Measurements from ENCODE around the gene HDAC6. TPM values are rescaled to one million over a fixed set of nuclear protein-coding genes. Genes with fewer than 3 reads are reported as not detected.
"Not testable (repeated sequence)": the region's sequence is repeated elsewhere in the genome, so short reads cannot be mapped to it uniquely, and the experiment has no call there.

The HDAC6 gene
- total RNA-seq, 2 donors from 2014 or later: 62.0 to 121 TPM

DNA sequence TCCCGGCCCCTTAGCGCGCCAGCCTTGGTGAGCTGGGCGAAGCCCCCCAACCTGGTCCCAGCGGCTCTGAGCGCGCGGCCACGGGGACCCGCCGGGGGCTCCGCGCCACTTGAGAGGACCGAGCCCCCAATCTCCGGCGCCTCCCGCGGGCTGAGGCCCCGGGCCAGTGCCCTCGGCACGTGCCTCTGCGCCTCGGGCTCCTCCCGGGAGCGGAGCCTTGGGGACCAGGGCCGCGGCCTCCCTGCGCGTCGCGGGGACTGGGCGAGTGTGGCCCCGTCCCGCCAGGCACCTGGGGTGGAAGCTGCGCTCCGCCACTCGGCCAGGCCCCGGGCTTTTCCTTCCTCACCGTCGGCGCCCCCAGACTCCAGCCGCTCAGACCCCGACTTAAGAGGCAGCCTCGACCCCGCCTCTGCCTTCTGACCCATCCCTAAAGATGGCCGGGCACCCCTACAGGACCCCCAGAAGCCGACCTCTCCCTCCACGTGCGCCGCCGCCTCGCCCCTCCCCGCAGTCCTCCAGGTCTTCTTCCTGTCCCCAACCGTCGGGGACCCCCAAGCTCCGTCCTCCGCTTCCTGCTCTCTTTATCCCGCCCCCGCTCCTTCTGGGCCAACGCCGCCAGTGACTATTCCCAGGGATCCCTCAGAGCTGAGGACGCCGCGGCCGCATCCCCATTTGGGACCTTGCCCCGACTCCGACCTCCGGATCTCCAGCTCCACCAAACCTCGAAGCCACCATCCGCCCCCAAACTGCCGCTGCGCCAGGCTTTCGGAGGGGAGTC, 25.2 kb downstream of the HDAC6 start:
- Mint-ChIP-seq H3K9me3 (no peaks in the 10 kb centered on the region), H3K27ac (no peak overlapping the region), H3K4me1 (no peaks in the 10 kb centered on the region), H3K36me3 (ENCODE audit: low read depth) (peaks cover 28% of the 10 kb centered on the region), H3K4me3 (peak overlapping the region; percentile 59), H3K27me3 (peaks cover 9% of the 10 kb centered on the region)
- no peak for ATAC-seq (replicated peaks)

DNA sequence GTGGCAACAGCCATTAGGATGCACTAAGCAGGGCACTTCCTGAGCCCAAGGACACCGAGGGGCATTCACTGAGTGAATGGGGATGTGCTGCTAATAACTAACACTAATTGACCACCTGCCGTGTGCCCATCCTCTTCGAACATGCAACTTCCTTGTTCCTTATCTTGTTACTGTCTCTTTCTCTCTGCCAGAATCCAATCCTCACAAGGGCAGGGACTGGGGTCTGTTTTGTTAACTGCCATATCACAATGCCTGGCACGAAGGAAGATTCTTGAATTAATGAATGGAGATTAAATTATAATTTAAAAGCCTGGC, 25.7 kb downstream of the HDAC6 start:
- ATAC-seq (replicated peaks): no peak
- Mint-ChIP-seq H3K4me3 (peak overlapping the region; percentile 59), H3K4me1 (no peaks in the 10 kb centered on the region), H3K9me3 (no peaks in the 10 kb centered on the region), H3K27ac (no peak overlapping the region), H3K36me3 (ENCODE audit: low read depth) (peaks cover 22% of the 10 kb centered on the region), H3K27me3 (peaks cover 9% of the 10 kb centered on the region)

DNA sequence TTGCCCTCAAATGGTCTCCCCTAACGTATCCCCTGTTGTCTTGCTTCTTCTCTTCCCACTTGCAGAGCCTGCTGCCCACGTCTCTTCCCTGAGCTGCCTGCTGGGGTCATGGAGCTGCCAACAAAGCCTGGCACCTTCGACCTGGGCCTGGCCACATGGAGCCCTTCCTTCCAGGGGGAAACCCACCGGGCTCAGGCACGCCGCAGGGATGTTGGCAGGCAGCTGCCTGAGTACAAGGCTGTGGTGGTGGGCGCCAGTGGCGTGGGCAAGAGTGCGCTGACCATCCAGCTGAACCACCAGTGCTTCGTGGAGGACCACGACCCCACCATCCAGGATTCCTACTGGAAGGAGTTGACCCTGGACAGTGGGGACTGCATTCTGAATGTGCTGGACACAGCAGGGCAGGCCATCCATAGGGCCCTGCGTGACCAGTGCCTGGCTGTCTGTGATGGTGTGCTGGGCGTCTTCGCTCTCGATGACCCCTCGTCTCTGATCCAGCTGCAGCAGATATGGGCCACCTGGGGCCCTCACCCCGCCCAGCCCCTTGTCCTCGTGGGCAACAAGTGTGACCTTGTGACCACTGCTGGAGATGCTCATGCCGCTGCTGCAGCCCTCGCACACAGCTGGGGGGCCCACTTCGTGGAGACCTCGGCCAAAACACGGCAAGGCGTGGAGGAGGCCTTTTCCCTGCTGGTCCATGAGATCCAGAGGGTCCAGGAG, 27.3 kb downstream of the HDAC6 start:
- peaks cover under 1% of the 10 kb centered on the region for H3K4me1 Mint-ChIP-seq
- H3K9me3 Mint-ChIP-seq: no peaks in the 10 kb centered on the region
- ATAC-seq (replicated peaks): no peak
- peaks cover 9% of the 10 kb centered on the region for H3K27me3 Mint-ChIP-seq
- peaks cover 7% of the 10 kb centered on the region for H3K36me3 Mint-ChIP-seq (ENCODE audit: low read depth)
- H3K27ac Mint-ChIP-seq: no peak overlapping the region
- H3K4me3 Mint-ChIP-seq: no peak overlapping the region

DNA sequence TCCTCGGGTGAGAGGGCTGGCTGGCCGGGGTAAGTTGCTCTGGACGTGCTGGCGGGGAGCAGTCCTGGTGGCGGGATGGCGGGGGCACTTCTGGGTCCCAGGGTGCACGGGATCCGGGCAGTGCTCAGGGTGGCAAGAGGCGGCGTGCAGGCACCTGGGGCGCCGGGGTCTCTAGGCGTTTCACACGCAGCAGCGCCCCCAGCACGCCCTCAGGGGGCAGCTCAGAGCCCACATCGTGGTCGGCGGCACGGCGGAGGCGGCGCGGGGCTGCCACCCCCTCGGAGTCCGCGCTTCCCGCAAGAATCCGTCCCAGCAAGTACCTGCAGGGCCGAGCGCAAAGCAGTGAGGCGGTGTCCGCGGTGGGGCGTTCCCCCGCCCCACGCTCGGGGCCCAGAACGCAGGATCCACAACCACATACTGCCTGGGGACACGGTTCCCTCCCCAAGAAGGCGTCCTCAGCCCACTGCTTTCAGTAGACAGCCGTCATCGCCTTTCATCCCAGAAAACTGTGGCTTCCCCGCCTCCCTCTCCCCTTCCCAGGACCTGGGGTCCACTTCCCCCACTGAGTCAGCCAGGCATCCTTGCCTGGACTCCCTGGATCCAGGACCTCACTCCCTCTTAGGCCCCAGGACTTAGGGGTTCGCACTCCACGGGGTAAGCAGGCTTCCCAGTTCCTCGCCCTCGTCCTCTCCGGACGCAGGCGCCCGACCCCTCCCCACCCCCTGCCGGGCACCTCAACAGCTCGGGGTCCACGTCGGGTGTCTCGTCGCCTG, 29.5 kb downstream of the HDAC6 start:
- Mint-ChIP-seq H3K4me3 (no peak overlapping the region), H3K9me3 (no peaks in the 10 kb centered on the region), H3K4me1 (peaks cover 8% of the 10 kb centered on the region), H3K36me3 (ENCODE audit: low read depth) (no peaks in the 10 kb centered on the region), H3K27ac (no peak overlapping the region), H3K27me3 (peaks cover 9% of the 10 kb centered on the region)
- no peak for ATAC-seq (replicated peaks)

DNA sequence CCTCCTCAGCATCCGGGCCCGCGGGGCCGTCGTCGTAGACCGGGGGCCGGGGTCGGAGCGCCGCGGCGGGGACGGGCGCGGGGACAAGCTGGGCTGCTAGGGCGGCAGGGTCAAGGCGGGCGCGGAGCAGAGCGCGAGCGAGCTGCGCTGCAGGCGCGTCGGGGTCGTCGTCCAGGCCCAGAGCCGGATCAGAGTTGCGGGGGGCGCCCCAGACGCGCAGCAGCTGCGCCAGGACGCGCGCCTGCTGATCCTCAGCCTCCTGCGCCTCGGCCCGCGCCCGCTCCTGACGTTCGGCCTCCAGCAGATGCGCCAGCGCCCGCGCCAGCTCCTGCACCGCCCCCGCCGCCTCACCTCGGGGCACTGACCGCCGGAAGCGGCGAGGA, 30.0 kb downstream of the HDAC6 start:
- no peaks in the 10 kb centered on the region for H3K9me3 Mint-ChIP-seq
- peaks cover 8% of the 10 kb centered on the region for H3K4me1 Mint-ChIP-seq
- H3K27ac Mint-ChIP-seq: no peak overlapping the region
- peaks cover 9% of the 10 kb centered on the region for H3K27me3 Mint-ChIP-seq
- no peak for ATAC-seq (replicated peaks)
- H3K4me3 Mint-ChIP-seq: no peak overlapping the region
- no peaks in the 10 kb centered on the region for H3K36me3 Mint-ChIP-seq (ENCODE audit: low read depth)

DNA sequence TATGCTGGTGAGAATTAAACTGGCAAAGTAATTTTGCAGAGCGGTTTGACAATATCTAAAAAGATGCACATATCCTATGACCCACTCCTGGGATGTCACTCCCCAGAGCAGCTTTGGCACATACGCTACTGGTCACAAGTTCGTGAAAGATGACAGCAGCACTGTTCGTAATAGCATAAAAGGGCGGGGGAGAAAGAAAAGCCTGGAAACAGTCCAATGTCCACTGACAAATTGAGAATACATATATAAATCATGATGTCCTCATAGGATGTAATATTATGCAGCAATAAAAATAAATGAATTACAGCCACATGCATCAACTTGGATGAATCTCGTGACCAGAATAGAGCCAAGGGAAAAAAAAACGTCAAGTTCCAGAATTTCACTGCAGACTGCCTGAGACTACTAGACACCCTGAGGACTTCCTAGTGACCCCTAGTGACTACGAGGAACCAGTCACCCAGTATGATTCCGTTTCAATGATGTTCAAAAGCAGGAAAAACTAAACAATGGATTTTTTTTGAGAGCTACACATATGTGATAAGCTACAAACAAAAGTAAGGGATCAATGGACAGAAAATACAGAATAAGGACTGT, 31.8 kb downstream of the HDAC6 start:
- no peaks in the 10 kb centered on the region for H3K9me3 Mint-ChIP-seq
- ATAC-seq (replicated peaks): no peak
- peaks cover 3% of the 10 kb centered on the region for H3K27me3 Mint-ChIP-seq
- peak overlapping the region; percentile 85 for H3K4me3 Mint-ChIP-seq
- no peaks in the 10 kb centered on the region for H3K36me3 Mint-ChIP-seq (ENCODE audit: low read depth)
- H3K4me1 Mint-ChIP-seq: peaks cover 8% of the 10 kb centered on the region
- H3K27ac Mint-ChIP-seq: no peak overlapping the region

DNA sequence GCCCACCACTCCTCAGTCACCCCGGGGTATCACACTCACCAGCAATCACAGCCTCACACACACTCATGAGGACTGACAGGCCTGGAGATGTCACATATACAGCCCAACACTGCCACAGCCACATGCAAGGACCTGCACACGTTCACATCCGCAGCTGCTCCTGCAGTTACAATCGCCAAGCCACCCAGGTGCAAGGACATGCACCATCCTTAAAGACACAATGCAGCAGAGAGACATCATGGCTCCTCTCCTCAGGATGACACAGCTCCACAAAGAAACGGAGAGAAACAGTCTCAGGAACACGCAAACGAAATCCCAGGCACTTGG, 32.5 kb downstream of the HDAC6 start:
- H3K36me3 Mint-ChIP-seq (ENCODE audit: low read depth): no peaks in the 10 kb centered on the region
- no peak overlapping the region for H3K27ac Mint-ChIP-seq
- peak; percentile 47 for ATAC-seq (replicated peaks)
- H3K9me3 Mint-ChIP-seq: no peaks in the 10 kb centered on the region
- H3K4me3 Mint-ChIP-seq: peak overlapping the region; percentile 85
- H3K4me1 Mint-ChIP-seq: peaks cover 8% of the 10 kb centered on the region
- H3K27me3 Mint-ChIP-seq: peaks cover 3% of the 10 kb centered on the region

DNA sequence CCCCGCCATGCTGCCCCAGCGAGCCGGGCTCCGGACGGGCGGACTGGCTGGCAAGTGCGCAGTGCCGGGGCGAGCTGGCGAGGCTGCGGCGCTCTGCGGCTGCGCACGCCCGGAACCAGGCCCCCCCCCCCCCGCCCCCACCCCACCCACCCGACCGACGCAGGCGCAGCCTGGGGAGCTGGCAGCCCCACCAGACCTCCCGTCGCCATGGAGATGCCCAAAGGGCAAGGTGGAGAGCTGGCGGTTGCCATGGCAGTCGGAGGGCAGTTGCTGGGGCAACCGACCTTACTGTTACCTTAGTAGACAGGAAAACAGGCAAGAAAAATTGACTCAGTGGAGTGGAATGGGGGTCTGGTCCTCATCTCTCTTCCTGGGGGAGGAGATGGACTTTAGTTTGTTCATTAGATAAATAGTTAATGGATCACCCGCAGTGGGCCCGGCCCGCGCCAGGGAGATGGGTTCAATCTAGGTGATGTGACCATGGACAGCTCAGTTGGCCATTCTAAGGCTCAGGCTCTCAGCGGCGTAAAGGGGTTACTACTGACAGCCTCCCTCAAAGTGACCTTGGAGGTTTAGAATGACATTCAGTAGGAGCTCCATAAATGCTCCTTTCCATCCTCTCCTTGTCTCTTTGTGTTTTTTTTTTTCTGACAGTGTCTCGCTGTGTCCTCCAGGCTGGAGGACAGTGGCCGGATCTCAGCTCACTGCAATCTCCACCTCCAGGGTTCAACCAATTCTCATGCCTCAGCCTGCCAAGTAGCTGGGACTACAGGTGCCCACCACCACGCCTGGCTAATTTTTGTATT, 33.9 kb downstream of the HDAC6 start, which contains the start of gene PCSK1N:
PCSK1N (minus strand) TSS at position 87 of the 806 bp plus-strand sequence; CDS start at position 9, 78 bp downstream.
- Mint-ChIP-seq H3K36me3 (ENCODE audit: low read depth) (no peaks in the 10 kb centered on the region), H3K9me3 (no peaks in the 10 kb centered on the region), H3K4me3 (peak within 1 kb of the TSS; percentile 85), H3K27me3 (peaks cover under 1% of the 10 kb centered on the region), H3K27ac (no peak within 1 kb of the TSS), H3K4me1 (peaks cover 8% of the 10 kb centered on the region)
- peak; percentile 59 for ATAC-seq (replicated peaks)

DNA sequence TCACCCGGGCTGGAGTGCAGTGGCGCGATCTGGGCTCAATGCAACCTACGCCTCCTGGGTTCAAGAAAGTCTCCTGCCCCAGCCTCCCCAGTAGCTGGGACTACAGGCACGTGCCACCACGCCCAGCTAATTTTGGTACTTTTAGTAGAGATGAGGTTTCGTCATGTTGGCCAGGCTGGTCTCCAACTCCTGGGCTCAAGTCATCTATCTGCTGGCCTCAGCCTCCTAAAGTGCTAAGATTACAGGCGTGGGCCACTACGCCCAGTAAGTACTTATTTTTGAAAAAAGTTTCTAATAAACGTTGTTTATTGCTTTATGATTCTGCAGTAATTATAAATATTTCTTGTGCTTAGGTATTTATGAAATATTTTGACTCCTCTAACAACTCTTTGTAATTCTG, 37.8 kb downstream of the HDAC6 start:
- Mint-ChIP-seq H3K4me3 (no peak overlapping the region), H3K9me3 (no peaks in the 10 kb centered on the region), H3K36me3 (ENCODE audit: low read depth) (no peaks in the 10 kb centered on the region), H3K27me3 (no peaks in the 10 kb centered on the region), H3K4me1 (peaks cover 2% of the 10 kb centered on the region), H3K27ac (no peak overlapping the region)
- no peak for ATAC-seq (replicated peaks)

DNA sequence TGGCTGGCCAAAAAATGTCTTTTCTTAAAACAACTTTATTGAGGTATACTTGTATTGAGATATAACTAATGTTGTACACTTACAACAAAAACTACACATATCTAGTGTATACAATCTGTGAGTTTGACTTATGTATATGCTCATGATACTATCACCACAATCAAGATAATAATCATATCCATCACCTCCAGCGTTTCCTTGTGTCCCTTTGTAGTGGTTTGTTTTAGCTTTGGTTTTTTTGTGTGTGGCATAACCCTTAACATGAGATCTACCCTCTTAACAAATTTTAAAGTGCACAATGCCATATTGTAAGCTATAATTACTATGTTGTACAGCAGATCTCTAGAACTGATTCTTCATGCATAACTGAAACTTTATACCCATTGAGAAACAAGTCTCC, 47.0 kb downstream of the HDAC6 start:
- Mint-ChIP-seq H3K27me3 (peaks cover 4% of the 10 kb centered on the region), H3K4me3 (no peak overlapping the region), H3K9me3 (no peaks in the 10 kb centered on the region), H3K36me3 (ENCODE audit: low read depth) (no peaks in the 10 kb centered on the region), H3K27ac (no peak overlapping the region), H3K4me1 (peaks cover 5% of the 10 kb centered on the region)
- ATAC-seq (replicated peaks): no peak

DNA sequence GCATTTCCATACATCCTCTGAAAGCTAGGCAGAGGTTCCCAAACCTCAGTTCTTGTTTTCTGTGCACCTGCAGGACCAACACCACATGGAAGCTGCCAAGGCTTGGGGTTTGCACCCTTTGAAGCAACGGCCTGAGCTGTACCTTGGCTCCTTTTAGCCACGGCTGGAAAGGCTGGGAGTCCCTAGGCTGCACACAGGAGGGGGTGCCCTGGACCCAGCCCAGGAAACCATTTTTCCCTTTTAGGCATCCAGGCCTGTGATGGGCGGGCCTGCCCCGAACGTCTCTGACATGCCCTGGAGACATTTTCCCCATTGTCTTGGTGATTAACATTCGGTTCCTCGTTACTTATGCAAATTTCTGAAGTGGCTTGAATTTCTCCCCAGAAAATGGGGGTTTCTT, 51.0 kb downstream of the HDAC6 start:
- H3K27ac Mint-ChIP-seq: no peak overlapping the region
- no peaks in the 10 kb centered on the region for H3K9me3 Mint-ChIP-seq
- no peak overlapping the region for H3K4me3 Mint-ChIP-seq
- ATAC-seq (replicated peaks): no peak
- H3K36me3 Mint-ChIP-seq (ENCODE audit: low read depth): no peaks in the 10 kb centered on the region
- peaks cover 5% of the 10 kb centered on the region for H3K4me1 Mint-ChIP-seq
- peaks cover 4% of the 10 kb centered on the region for H3K27me3 Mint-ChIP-seq

DNA sequence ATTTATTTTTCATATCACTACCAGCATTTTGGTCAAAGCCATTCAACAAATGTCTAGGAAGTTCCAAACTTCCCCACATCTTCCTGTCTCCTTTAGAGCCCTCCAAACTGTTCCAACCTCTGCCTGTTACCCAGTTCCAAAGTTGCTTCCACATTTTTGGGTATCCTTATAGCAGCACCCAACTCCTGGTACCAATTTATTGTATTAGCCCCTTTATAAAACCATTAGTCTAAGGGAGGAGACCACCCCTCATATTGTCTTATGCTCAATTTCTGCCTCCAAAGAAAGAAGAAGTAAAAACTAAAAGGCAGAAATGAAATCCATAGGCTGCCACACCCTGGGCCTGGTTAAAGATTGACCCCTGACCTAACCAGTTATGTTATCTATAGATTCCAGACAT, 51.6 kb downstream of the HDAC6 start:
- not testable (repeated sequence) for H3K27me3 Mint-ChIP-seq; H3K36me3 Mint-ChIP-seq (ENCODE audit: low read depth); ATAC-seq (replicated peaks); H3K4me1 Mint-ChIP-seq; H3K4me3 Mint-ChIP-seq; H3K27ac Mint-ChIP-seq; H3K9me3 Mint-ChIP-seq

DNA sequence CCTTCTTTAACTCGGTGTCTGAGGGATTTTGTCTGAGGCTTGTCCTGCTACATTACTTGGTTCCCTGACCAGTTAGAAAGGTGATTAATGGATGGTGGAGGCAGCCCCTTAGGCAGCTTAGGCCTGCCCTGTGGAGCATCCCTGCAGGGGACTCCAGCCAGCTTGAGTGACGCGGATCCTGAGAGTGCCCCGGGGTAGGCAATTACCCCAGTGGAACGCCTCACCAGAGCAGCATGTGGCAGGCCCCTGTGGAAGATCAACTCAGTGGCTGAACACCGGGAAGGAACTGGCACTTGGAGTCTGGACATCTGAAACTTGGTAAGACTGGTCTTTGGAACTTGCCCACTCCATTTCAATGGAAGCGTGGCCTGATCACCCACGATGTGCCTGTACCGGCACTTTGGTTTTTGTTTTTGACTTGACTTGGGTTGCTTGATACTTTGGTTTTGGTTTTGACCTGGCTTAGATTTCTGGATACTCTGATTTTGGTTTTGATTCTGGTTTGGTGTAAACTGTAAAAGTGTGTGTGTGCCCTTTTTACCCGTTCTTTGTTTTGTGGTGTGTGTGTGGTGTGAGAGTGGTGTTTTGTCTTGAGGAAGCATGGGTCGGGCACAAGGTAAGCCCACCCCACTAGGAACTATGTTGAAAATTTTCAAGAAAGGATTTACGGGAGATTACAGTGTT, 52.4 kb downstream of the HDAC6 start:
- not testable (repeated sequence) for H3K9me3 Mint-ChIP-seq; H3K4me3 Mint-ChIP-seq; H3K27me3 Mint-ChIP-seq; H3K27ac Mint-ChIP-seq; H3K4me1 Mint-ChIP-seq; ATAC-seq (replicated peaks); H3K36me3 Mint-ChIP-seq (ENCODE audit: low read depth)

All from activated T-helper 17 cell treated with anti-CD3 and anti-CD28 coated beads, Interleukin-2, amount 50 U/mL, for 72 hours (primary cell).